ENCODE data around the gene TERB2. TPM values are rescaled to one million over a fixed set of nuclear protein-coding genes. Genes with fewer than 3 reads are reported as not detected.
"Not testable (repeated sequence)": the region's sequence is repeated elsewhere in the genome, so short reads cannot be mapped to it uniquely, and the experiment has no call there.

Gene TERB2
- under 1 TPM in 1 of 3 donors, not detected in 2; 0.48 TPM for total RNA-seq
- not detected for total RNA-seq (2013)

- Histone ChIP-seq H3K4me1 (ENCODE audit: control insufficient read depth, insufficient read depth, low read length) (no peaks in the 10 kb centered on the region), H3K36me3 (ENCODE audit: control insufficient read depth, insufficient read depth, low read length) (no peaks in the 10 kb centered on the region), H3K9me3 (ENCODE audit: control insufficient read depth, insufficient read depth, low read length) (no peaks in the 10 kb centered on the region), H3K27ac (ENCODE audit: low read length) (no peak within 1 kb of the TSS), H3K4me3 (ENCODE audit: low read length) (no peak within 1 kb of the TSS), H3K27me3 (ENCODE audit: control insufficient read depth, insufficient read depth, low read length) (no peaks in the 10 kb centered on the region)
- ATAC-seq = no peak
- DNase-seq = no peak
- no peak for TF ChIP-seq CTCF (IDR thresholded peaks at IDR 0.05)
- no peak within 1 kb of the TSS for H3K27ac Mint-ChIP-seq
- no peaks in the 10 kb centered on the region for H3K36me3 Mint-ChIP-seq
- WGBS (ENCODE audit: insufficient coverage) = 93% methylated on average over 13 of the region's 13 CpGs
- intact Hi-C loops (cut with micrococcal nuclease) = no loop called here
- no peaks in the 10 kb centered on the region for H3K9me3 Mint-ChIP-seq
- H3K27me3 Mint-ChIP-seq (ENCODE audit: low read depth in 2 of 2) = peaks cover 3 to 19% of the 10 kb centered on the region in 2 donors
- H3K4me3 Mint-ChIP-seq = no peak within 1 kb of the TSS
- no peaks in the 10 kb centered on the region for H3K4me1 Mint-ChIP-seq
Observed at GRCh38 chr15:44956388-44956787, at the start of gene TERB2. Gene TERB2 (plus strand): TSS chr15:44956687. CDS start chr15:44956719, 32 bp downstream.

- Histone ChIP-seq H3K4me1 (ENCODE audit: control insufficient read depth, insufficient read depth, low read length) (no peaks in the 10 kb centered on the region), H3K36me3 (ENCODE audit: control insufficient read depth, insufficient read depth, low read length) (no peaks in the 10 kb centered on the region), H3K4me3 (ENCODE audit: low read length) (no peak overlapping the region), H3K27ac (ENCODE audit: low read length) (no peak overlapping the region), H3K9me3 (ENCODE audit: control insufficient read depth, insufficient read depth, low read length) (no peaks in the 10 kb centered on the region), H3K27me3 (ENCODE audit: control insufficient read depth, insufficient read depth, low read length) (no peaks in the 10 kb centered on the region)
- DNase-seq (no peak), ATAC-seq (no peak)
- Mint-ChIP-seq H3K27me3 (ENCODE audit: low read depth in 2 of 2) (peaks cover 5 to 10% of the 10 kb centered on the region in 2 donors), H3K27ac (no peak overlapping the region), H3K9me3 (no peaks in the 10 kb centered on the region), H3K36me3 (no peaks in the 10 kb centered on the region), H3K4me1 (no peaks in the 10 kb centered on the region), H3K4me3 (no peak overlapping the region)
- intact Hi-C loops (cut with micrococcal nuclease) = no loop called here
- no peak for TF ChIP-seq CTCF (IDR thresholded peaks at IDR 0.05)
- WGBS (ENCODE audit: insufficient coverage) = no CpG with 5 or more reads among the region's 2 CpGs
Observed at GRCh38 chr15:44909423-44909822, 47.1 kb upstream of the TERB2 start.

GRCh38 chr15:44910981-44911625 lies 45.4 kb upstream of the TERB2 start:
- DNase-seq (no peak), ATAC-seq (no peak)
- H3K27me3 ChIP-seq (ENCODE audit: control insufficient read depth, insufficient read depth, low read length) = no peaks in the 10 kb centered on the region
- peaks cover 2 to 10% of the 10 kb centered on the region in 2 donors for H3K27me3 Mint-ChIP-seq (ENCODE audit: low read depth in 2 of 2)
- no peaks in the 10 kb centered on the region for H3K4me1 ChIP-seq (ENCODE audit: control insufficient read depth, insufficient read depth, low read length)
- no peak overlapping the region for H3K4me3 Mint-ChIP-seq
- H3K9me3 Mint-ChIP-seq = no peaks in the 10 kb centered on the region
- H3K4me1 Mint-ChIP-seq = no peaks in the 10 kb centered on the region
- TF ChIP-seq CTCF (IDR thresholded peaks at IDR 0.05) = no peak
- intact Hi-C loops (cut with micrococcal nuclease) = no loop called here
- H3K36me3 ChIP-seq (ENCODE audit: control insufficient read depth, insufficient read depth, low read length) = no peaks in the 10 kb centered on the region
- H3K9me3 ChIP-seq (ENCODE audit: control insufficient read depth, insufficient read depth, low read length) = no peaks in the 10 kb centered on the region
- H3K36me3 Mint-ChIP-seq = no peaks in the 10 kb centered on the region
- H3K4me3 ChIP-seq (ENCODE audit: low read length) = no peak overlapping the region
- H3K27ac Mint-ChIP-seq = no peak overlapping the region
- no peak overlapping the region for H3K27ac ChIP-seq (ENCODE audit: low read length)

GRCh38 chr15:44912186-44912585 lies 44.3 kb upstream of the TERB2 start:
- H3K4me3 Mint-ChIP-seq; H3K4me3 ChIP-seq (ENCODE audit: low read length); DNase-seq; H3K9me3 ChIP-seq (ENCODE audit: control insufficient read depth, insufficient read depth, low read length); H3K27me3 ChIP-seq (ENCODE audit: control insufficient read depth, insufficient read depth, low read length); H3K27ac ChIP-seq (ENCODE audit: low read length); ATAC-seq; H3K27ac Mint-ChIP-seq; intact Hi-C loops (cut with micrococcal nuclease); H3K36me3 ChIP-seq (ENCODE audit: control insufficient read depth, insufficient read depth, low read length); H3K9me3 Mint-ChIP-seq; H3K4me1 Mint-ChIP-seq; H3K4me1 ChIP-seq (ENCODE audit: control insufficient read depth, insufficient read depth, low read length); H3K36me3 Mint-ChIP-seq: not testable (repeated sequence)
- WGBS (ENCODE audit: insufficient coverage) = 100% methylated on average over 1 of the region's 1 CpG
- peaks cover 2 to 11% of the 10 kb centered on the region in 2 donors for H3K27me3 Mint-ChIP-seq (ENCODE audit: low read depth in 2 of 2)

- H3K4me3 ChIP-seq (ENCODE audit: low read length); H3K4me1 ChIP-seq (ENCODE audit: control insufficient read depth, insufficient read depth, low read length); H3K36me3 ChIP-seq (ENCODE audit: control insufficient read depth, insufficient read depth, low read length); H3K9me3 Mint-ChIP-seq; H3K9me3 ChIP-seq (ENCODE audit: control insufficient read depth, insufficient read depth, low read length); H3K4me3 Mint-ChIP-seq; intact Hi-C loops (cut with micrococcal nuclease); H3K36me3 Mint-ChIP-seq; H3K27me3 ChIP-seq (ENCODE audit: control insufficient read depth, insufficient read depth, low read length); H3K27ac ChIP-seq (ENCODE audit: low read length); DNase-seq; H3K4me1 Mint-ChIP-seq; ATAC-seq; H3K27ac Mint-ChIP-seq: not testable (repeated sequence)
- H3K27me3 Mint-ChIP-seq (ENCODE audit: low read depth in 2 of 2) = peaks cover 4 to 14% of the 10 kb centered on the region in 2 donors
- WGBS (ENCODE audit: insufficient coverage) = 77% methylated on average over 2 of the region's 3 CpGs
Observed at GRCh38 chr15:44912974-44913448, 43.5 kb upstream of the TERB2 start.
